Measurements from ENCODE around the gene C10orf71. TPM values are rescaled to one million over a fixed set of nuclear protein-coding genes. Genes with fewer than 3 reads are reported as not detected.

C10orf71 gene
- total RNA-seq, 1 experiment from 2014 or later, result not detected

DNA sequence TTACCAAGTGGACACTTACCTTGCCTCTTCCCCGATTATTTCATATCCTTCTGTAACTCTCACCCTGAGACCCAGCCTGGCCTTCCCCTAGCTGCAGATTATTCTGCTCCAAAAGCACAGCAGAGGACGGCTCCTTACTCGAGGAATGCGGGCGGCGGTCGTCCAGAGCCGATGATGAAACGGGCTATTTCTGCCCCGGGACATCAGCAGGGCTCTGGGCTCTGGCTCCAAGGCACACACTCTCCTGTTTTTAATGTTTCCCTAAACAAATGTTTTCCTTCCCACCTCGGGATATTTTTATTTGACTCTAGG lies 343 bp upstream of the C10orf71 start:
- intact Hi-C loops (cut with micrococcal nuclease), result no loop called here
- no peak for DNase-seq (ENCODE audit: low read depth, low spot score)
- H3K9me2 ChIP-seq (ENCODE audit: insufficient read depth), result no peaks in the 10 kb centered on the region
- H3K27ac ChIP-seq (ENCODE audit: low read depth, low read length), result no peak overlapping the region
- CTCF ChIA-PET, result no interaction called here
- POLR2A ChIA-PET, result no interaction called here
- H2AFZ ChIP-seq (ENCODE audit: low read depth, low read length, poor library complexity, severe bottlenecking), result no peak overlapping the region
- peaks cover 7% of the 10 kb centered on the region; the same call in 1 of the 2 replicates for H3K27me3 ChIP-seq (ENCODE audit: insufficient read depth, low read length)
- no peaks in the 10 kb centered on the region for H4K20me1 ChIP-seq (ENCODE audit: insufficient read depth)
- H3K4me3 ChIP-seq (replicated peaks in 1 of 2; ENCODE audit: low read depth in 1 of 2, low read length in 2 of 2), result no peak overlapping the region
- no peaks in the 10 kb centered on the region for H3K9me3 ChIP-seq (ENCODE audit: control insufficient read depth in 1 of 2, insufficient read depth in 1 of 2, low read depth in 1 of 2, low read length in 2 of 2)
- BruUV-seq (replicated peaks), result no TSS peak
- no peak overlapping the region for H3K4me2 ChIP-seq (ENCODE audit: low read length)
- no peak for ATAC-seq
- no peaks in the 10 kb centered on the region for H3K36me3 ChIP-seq (ENCODE audit: control insufficient read depth in 1 of 2, insufficient read depth in 2 of 2, low read length in 2 of 2)
- no peak for TF ChIP-seq SRF (IDR thresholded peaks at IDR 0.05; ENCODE audit: low read depth)
- no peak for TF ChIP-seq SP1 (IDR thresholded peaks at IDR 0.05; ENCODE audit: low read depth)
- TF ChIP-seq, protein P1, sequence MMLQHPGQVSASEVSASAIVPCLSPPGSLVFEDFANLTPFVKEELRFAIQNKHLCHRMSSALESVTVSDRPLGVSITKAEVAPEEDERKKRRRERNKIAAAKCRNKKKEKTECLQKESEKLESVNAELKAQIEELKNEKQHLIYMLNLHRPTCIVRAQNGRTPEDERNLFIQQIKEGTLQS (IDR thresholded peaks at IDR 0.05), result no peak
- TF ChIP-seq FOSL1 (IDR thresholded peaks at IDR 0.05; ENCODE audit: low read depth), result no peak
- no peak for TF ChIP-seq EZH2 (IDR thresholded peaks at IDR 0.05)
- no peak for TF ChIP-seq JUND (IDR thresholded peaks at IDR 0.05)
- RAD21 ChIA-PET (ENCODE audit: low non-redundant PET in 1 of 2, low total read pairs in 2 of 2, uncharacterized antibody in 2 of 2, unreplicated experiment in 2 of 2), result no interaction called here
- no peaks in the 10 kb centered on the region for H3K79me2 ChIP-seq (ENCODE audit: insufficient read depth, low read length)
- no peak overlapping the region for H3K9ac ChIP-seq (ENCODE audit: low read length)
- no peaks in the 10 kb centered on the region for H3K4me1 ChIP-seq (ENCODE audit: control insufficient read depth in 1 of 2, insufficient read depth in 2 of 2, low read length in 2 of 2)

DNA sequence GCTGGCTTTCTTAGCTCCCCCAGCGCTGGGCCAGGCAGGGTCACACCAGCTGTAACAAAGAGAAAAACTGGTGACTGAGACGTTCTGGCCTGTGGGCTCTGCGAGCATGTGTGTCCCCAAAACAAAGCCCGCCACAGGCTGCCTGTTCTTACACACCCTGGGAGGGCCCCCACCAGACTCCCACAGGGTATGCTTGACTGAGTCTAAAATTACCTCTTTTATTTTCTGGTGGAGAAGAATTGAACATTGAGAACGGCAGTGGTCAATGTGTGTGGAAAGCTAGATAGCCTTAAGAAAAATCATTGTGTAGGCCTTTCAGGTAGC lies 808 bp downstream of the C10orf71 start:
- TF ChIP-seq, protein P2, sequence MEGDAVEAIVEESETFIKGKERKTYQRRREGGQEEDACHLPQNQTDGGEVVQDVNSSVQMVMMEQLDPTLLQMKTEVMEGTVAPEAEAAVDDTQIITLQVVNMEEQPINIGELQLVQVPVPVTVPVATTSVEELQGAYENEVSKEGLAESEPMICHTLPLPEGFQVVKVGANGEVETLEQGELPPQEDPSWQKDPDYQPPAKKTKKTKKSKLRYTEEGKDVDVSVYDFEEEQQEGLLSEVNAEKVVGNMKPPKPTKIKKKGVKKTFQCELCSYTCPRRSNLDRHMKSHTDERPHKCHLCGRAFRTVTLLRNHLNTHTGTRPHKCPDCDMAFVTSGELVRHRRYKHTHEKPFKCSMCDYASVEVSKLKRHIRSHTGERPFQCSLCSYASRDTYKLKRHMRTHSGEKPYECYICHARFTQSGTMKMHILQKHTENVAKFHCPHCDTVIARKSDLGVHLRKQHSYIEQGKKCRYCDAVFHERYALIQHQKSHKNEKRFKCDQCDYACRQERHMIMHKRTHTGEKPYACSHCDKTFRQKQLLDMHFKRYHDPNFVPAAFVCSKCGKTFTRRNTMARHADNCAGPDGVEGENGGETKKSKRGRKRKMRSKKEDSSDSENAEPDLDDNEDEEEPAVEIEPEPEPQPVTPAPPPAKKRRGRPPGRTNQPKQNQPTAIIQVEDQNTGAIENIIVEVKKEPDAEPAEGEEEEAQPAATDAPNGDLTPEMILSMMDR (IDR thresholded peaks at IDR 0.05 in 2 of 3, conservative IDR thresholded peaks at IDR 0.05 in 1 of 3; ENCODE audit: borderline replicate concordance in 1 of 3, insufficient read depth in 1 of 3, low read depth in 2 of 3, low read length in 2 of 3), result no peak
- no peak for TF ChIP-seq SP1 (IDR thresholded peaks at IDR 0.05; ENCODE audit: low read depth)
- no peak for TF ChIP-seq POLR2A (IDR thresholded peaks at IDR 0.05; ENCODE audit: borderline replicate concordance, extremely low read depth, insufficient read depth, insufficient read length)
- TF ChIP-seq EGR1 (IDR thresholded peaks at IDR 0.05; ENCODE audit: low read depth), result no peak
- no peak for TF ChIP-seq EZH2 (IDR thresholded peaks at IDR 0.05)
- no peak for TF ChIP-seq ZFX (IDR thresholded peaks at IDR 0.05)
- TF ChIP-seq YY1 (IDR thresholded peaks at IDR 0.05; ENCODE audit: extremely low read depth, insufficient replicate concordance, low read depth, low read length), result no peak
- no peak for TF ChIP-seq SIN3A (IDR thresholded peaks at IDR 0.05; ENCODE audit: low read depth)
- TF ChIP-seq TCF7L2 (IDR thresholded peaks at IDR 0.05; ENCODE audit: borderline replicate concordance, extremely low read depth, insufficient read depth, insufficient read length), result no peak
- no TSS peak for BruUV-seq (replicated peaks)
- Histone ChIP-seq H3K4me1 (ENCODE audit: control insufficient read depth in 1 of 2, insufficient read depth in 2 of 2, low read length in 2 of 2) (no peaks in the 10 kb centered on the region), H3K27me3 (ENCODE audit: insufficient read depth, low read length) (peaks cover 18% of the 10 kb centered on the region), H3K9me3 (ENCODE audit: control insufficient read depth in 1 of 2, insufficient read depth in 1 of 2, low read depth in 1 of 2, low read length in 2 of 2) (no peaks in the 10 kb centered on the region), H2AFZ (ENCODE audit: low read depth, low read length, poor library complexity, severe bottlenecking) (no peak overlapping the region), H3K9me2 (ENCODE audit: insufficient read depth) (no peaks in the 10 kb centered on the region), H3K4me3 (replicated peaks in 1 of 2; ENCODE audit: low read depth in 1 of 2, low read length in 2 of 2) (no peak overlapping the region), H4K20me1 (ENCODE audit: insufficient read depth) (no peaks in the 10 kb centered on the region), H3K36me3 (ENCODE audit: control insufficient read depth in 1 of 2, insufficient read depth in 2 of 2, low read length in 2 of 2) (no peaks in the 10 kb centered on the region), H3K9ac (ENCODE audit: low read length) (no peak overlapping the region), H3K4me2 (ENCODE audit: low read length) (no peak overlapping the region), H3K79me2 (ENCODE audit: insufficient read depth, low read length) (no peaks in the 10 kb centered on the region), H3K27ac (ENCODE audit: low read depth, low read length) (no peak overlapping the region)
- no peak for DNase-seq (ENCODE audit: low read depth, low spot score)
- ChIA-PET CTCF (no interaction called here), POLR2A (no interaction called here), RAD21 (ENCODE audit: low non-redundant PET in 1 of 2, low total read pairs in 2 of 2, uncharacterized antibody in 2 of 2, unreplicated experiment in 2 of 2) (no interaction called here)
- ATAC-seq, result no peak
- intact Hi-C loops (cut with micrococcal nuclease), result no loop called here

All from HCT116 (cell line).